BLaER1 treated with 17β-estradiol and CSF1 and Interleukin-3, amounts not matched to agents 10 nM and 100 nM (cell line): ENCODE results near the gene ANKS1A.

ENCODE experiments used
- H3K27ac ChIP-seq, 11 experiments: shearing (Covaris generic); formaldehyde crosslinking; 2 replicates each; pipeline ENCODE4 v1.8.1; 2022
- H3K27me3 ChIP-seq, 11 experiments: shearing (Covaris generic); formaldehyde crosslinking; 2 replicates each; pipeline ENCODE4 v1.8.1; 2022
- H3K36me3 ChIP-seq, 11 experiments: shearing (Covaris generic); formaldehyde crosslinking; 2 replicates each; pipeline ENCODE4 v1.8.1; 2022
- H3K4me1 ChIP-seq, 10 experiments: shearing (Covaris generic); formaldehyde crosslinking; 2 replicates each; pipeline ENCODE4 v1.8.1; 2022
- H3K4me2 ChIP-seq, 11 experiments: shearing (Covaris generic); formaldehyde crosslinking; 2 replicates each; pipeline ENCODE4 v1.8.1; 2022
- H3K4me3 ChIP-seq, 10 experiments: shearing (Covaris generic); formaldehyde crosslinking; 2 replicates each; pipeline ENCODE4 v1.8.1; 2022
- H3K9ac ChIP-seq, 11 experiments: shearing (Covaris generic); formaldehyde crosslinking; 2 replicates each; pipeline ENCODE4 v1.8.1; 2022
- H3K9me3 ChIP-seq, 11 experiments: shearing (Covaris generic); formaldehyde crosslinking; replicated peaks in 1 of 11; 2 replicates each; pipeline ENCODE4 v1.8.1; 2022
- H4K20me1 ChIP-seq, 11 experiments: shearing (Covaris generic); formaldehyde crosslinking; 2 replicates each; pipeline ENCODE4 v1.8.1; 2022
- Cebpa-rat ChIP-seq, 11 experiments: shearing (Covaris generic); IDR thresholded peaks; 2 replicates each; pipeline ENCODE4 v1.8.1; 2022

ANKS1A gene

DNA sequence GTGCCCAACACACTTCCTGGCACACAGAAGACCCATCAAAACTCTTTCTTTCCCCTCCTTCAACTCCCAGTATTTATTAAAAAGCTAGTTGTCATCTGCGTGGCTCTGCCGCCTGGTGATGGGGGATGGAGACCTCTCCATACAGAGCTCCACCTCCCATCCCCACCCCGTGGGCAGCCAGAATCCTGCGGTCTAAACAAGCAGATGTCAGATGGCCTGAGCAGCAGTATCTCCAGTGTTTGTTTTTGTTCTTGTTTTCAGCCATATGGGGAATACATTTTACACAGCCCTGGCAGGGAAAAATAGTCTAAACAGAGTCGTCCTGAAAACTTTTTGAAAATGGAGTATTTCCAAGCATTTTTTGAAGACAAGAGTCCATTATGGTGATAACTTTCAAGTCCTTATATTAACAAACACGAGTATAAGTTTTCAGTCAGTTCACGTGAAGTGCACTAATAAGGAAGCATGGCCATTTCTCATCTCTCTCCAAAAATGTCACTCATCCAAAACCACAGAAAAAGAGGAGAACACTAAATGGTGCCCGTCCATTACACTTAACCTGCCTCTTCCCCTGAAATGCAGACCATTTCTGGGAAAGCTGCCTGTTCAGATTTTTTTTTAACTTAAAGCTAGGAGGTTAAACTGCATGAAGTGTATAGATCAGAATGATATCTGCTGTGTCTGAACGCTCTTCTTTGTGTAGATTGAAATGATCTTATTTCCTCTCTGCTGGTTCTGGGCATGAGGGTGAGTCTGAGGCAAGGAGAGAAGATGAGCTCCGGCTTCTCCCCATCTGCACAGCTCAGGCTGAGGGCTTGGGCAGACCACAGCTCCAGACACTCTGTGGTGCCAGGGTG, 161.1 kb downstream of the ANKS1A start:
- Histone ChIP-seq H3K4me1 (peaks cover 60 to 77% (median 67%) of the 10 kb centered on the region in 10 experiments), H3K9me3 (no peaks in the 10 kb centered on the region), H3K9ac (peak overlapping the region in 2 of 11 experiments; percentile 9 to 79; a peak in 5 of 22 replicates), H4K20me1 (peaks cover 0 to 21% (median 0%) of the 10 kb centered on the region in 11 experiments; a peak in 2 of 22 replicates), H3K4me2 (peak overlapping the region; percentile 71 to 92 (median 87)), H3K27me3 (no peaks in the 10 kb centered on the region), H3K27ac (peak overlapping the region in 9 of 11 experiments; percentile 72 to 94 (median 90); a peak in 19 of 22 replicates), H3K36me3 (peaks cover 0 to 62% (median 31%) of the 10 kb centered on the region in 11 experiments; a peak in 15 of 22 replicates), H3K4me3 (no peak overlapping the region)
- TF ChIP-seq Cebpa-rat (IDR thresholded peaks at IDR 0.05): no peak

DNA sequence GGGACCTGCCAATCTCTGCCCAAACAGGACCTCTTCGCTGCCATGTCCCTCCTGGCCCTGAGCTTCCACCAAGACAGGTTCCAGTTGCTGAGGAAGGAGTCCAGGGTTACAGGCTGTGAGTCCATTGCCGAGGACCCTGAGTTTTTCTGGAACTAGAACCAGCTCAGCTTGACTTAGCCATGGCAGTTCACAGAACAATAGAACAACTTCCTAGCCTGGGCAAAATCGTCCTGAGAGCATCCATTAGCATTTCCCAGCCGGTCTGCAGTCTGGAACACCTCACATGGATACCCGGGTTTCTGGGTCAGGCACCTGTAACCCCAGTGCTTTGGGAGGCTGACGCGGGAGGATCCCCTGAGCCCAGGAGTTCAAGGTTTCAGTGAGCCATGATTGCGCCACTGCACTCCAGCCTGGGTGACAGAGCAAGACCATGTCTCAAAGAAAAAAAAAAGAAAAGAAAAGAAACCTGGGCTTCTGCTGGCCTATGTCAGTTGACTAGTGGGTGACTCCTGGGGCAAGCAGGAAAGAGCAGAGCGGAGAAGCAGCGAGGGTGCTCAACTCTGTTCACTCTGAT, 161.8 kb downstream of the ANKS1A start:
- Histone ChIP-seq H3K4me1 (peaks cover 52 to 73% (median 61%) of the 10 kb centered on the region in 10 experiments), H3K27ac (peak overlapping the region in 8 of 11 experiments; percentile 85 to 94 (median 91); a peak in 15 of 22 replicates), H3K4me2 (peak overlapping the region in 10 of 11 experiments; percentile 6 to 90 (median 85); a peak in 14 of 22 replicates), H3K4me3 (no peak overlapping the region), H3K9ac (peak overlapping the region in 1 of 11 experiments; percentile 9; a peak in 1 of 22 replicates), H3K27me3 (no peaks in the 10 kb centered on the region), H4K20me1 (peaks cover 0 to 17% (median 0%) of the 10 kb centered on the region in 11 experiments; a peak in 2 of 22 replicates), H3K9me3 (no peaks in the 10 kb centered on the region), H3K36me3 (peaks cover 0 to 69% (median 36%) of the 10 kb centered on the region in 11 experiments; a peak in 15 of 22 replicates)
- TF ChIP-seq Cebpa-rat (IDR thresholded peaks at IDR 0.05): no peak

DNA sequence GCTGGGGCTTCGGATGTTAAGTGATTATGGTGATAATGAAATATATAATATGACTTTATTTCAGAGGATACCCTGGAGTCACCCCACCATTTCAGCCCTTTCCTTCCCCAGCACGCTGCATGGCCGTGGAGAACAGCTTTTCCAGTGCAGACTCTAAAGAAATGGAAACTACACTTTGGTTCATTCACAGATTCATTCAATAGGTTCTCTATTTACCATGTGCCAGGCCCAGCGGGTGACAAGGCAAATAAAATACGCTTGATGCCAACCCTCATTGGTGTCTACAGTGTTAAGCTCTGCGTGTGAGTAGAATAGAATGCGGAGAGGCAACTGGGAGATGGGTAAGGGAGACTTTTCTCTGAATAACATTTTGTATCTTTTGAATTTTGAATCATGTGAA, 162.3 kb downstream of the ANKS1A start:
- H3K4me1 ChIP-seq: peaks cover 47 to 67% (median 55%) of the 10 kb centered on the region in 10 experiments
- no peak overlapping the region for H3K4me3 ChIP-seq
- no peaks in the 10 kb centered on the region for H3K27me3 ChIP-seq
- peak overlapping the region in 2 of 11 experiments; percentile 93 to 94; a peak in 3 of 22 replicates for H3K27ac ChIP-seq
- H3K4me2 ChIP-seq: peak overlapping the region in 6 of 11 experiments; percentile 6 to 90 (median 84); a peak in 5 of 22 replicates
- no peak for TF ChIP-seq Cebpa-rat (IDR thresholded peaks at IDR 0.05)
- H3K9ac ChIP-seq: no peak overlapping the region; a peak in 1 of 22 replicates
- peaks cover 0 to 17% (median 0%) of the 10 kb centered on the region in 11 experiments; a peak in 2 of 22 replicates for H4K20me1 ChIP-seq
- no peaks in the 10 kb centered on the region for H3K9me3 ChIP-seq
- peaks cover 0 to 74% (median 37%) of the 10 kb centered on the region in 11 experiments; a peak in 15 of 22 replicates for H3K36me3 ChIP-seq

DNA sequence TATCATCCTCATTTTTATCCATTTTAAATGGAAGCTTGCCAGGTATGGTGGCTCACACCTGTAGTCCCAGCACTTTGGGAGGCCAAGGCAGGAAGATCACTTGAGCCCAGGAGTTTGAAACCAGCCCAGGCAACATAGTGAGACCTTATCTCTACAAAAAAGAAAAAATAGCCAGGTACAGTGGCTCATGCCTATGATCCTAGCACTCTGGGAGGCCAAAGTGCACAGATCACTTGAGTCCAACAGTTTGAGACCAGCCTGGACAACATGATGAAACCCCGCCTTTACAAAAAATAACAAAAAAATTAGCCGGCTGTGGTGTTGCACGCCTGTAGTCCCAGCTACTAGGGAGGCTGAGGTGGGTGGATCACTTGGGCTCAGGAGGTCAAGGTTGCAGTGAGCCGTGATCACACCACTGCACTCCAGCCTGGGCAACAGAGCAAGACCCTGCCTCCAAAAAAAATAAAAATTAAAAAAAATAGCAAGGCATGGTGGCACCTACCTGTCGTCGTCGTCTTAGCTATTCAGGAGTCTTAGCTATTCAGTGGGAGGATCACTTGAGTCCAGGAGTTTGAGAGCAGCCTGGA, 163.0 kb downstream of the ANKS1A start:
- Histone ChIP-seq H3K9ac (no peak overlapping the region; a peak in 1 of 22 replicates), H3K4me3 (no peak overlapping the region), H4K20me1 (peaks cover 0 to 17% (median 0%) of the 10 kb centered on the region in 11 experiments; a peak in 2 of 22 replicates), H3K27me3 (no peaks in the 10 kb centered on the region), H3K36me3 (peaks cover 0 to 81% (median 37%) of the 10 kb centered on the region in 11 experiments; a peak in 16 of 22 replicates), H3K4me2 (peak overlapping the region in 2 of 11 experiments; percentile 6 to 28; a peak in 2 of 22 replicates), H3K9me3 (no peaks in the 10 kb centered on the region), H3K4me1 (peaks cover 40 to 60% (median 48%) of the 10 kb centered on the region in 10 experiments), H3K27ac (peak overlapping the region in 2 of 11 experiments; percentile 4 to 5; a peak in 2 of 22 replicates)
- TF ChIP-seq Cebpa-rat (IDR thresholded peaks at IDR 0.05): no peak

DNA sequence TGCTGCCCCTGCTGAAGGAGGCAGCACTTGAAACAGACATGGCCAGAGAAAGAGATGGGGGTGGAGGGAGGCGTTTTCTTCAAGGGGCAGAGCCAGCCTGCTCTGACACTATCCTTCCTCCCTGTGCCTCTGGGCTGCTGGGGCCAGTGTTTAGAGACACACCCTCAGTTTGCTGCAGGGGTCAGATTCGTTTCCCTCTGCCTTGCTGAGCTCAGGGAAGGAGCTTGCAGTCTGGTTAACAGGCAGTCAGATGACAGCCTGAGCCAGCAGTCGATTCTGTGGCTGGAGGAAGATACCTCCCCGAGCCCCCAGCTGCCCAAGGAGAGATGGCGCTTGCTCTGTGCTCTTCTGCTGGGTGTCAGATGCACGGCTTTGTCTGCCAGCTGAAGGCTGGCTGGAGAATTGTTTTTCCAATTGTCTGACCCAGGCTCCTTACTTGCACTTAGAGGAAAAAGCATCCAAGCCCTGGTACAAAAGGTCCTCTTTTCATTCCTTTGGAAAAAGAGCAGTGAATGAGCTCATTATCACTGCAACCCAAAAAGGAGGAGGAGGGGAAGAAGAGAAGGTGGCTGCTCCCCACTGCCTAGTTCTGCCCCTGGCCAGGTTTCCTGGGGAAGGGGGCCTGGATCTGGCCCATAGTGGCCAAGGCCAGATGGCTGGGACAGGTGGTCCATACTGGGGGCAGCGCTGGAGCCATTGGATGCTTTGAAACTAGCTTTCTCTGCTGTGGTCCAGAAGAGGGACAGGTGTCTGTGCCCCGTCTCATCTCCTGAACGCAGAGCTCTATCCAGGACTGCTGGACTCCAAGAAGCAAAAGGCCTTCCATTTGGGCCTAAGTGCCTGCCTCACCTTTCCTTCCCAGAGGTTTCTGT, 163.9 kb downstream of the ANKS1A start:
- no peaks in the 10 kb centered on the region for H3K27me3 ChIP-seq
- peaks cover 0 to 17% (median 0%) of the 10 kb centered on the region in 11 experiments; a peak in 3 of 22 replicates for H4K20me1 ChIP-seq
- peaks cover 0 to 90% (median 37%) of the 10 kb centered on the region in 11 experiments; a peak in 16 of 22 replicates for H3K36me3 ChIP-seq
- no peaks in the 10 kb centered on the region for H3K9me3 ChIP-seq
- H3K27ac ChIP-seq: peak overlapping the region in 3 of 11 experiments; percentile 13 to 16 (median 13); a peak in 4 of 22 replicates
- peaks cover 33 to 55% (median 43%) of the 10 kb centered on the region in 10 experiments for H3K4me1 ChIP-seq
- TF ChIP-seq Cebpa-rat (IDR thresholded peaks at IDR 0.05): no peak
- no peak overlapping the region for H3K4me3 ChIP-seq
- no peak overlapping the region; a peak in 1 of 22 replicates for H3K9ac ChIP-seq
- H3K4me2 ChIP-seq: peak overlapping the region in 2 of 11 experiments; percentile 6 to 28; a peak in 3 of 22 replicates

DNA sequence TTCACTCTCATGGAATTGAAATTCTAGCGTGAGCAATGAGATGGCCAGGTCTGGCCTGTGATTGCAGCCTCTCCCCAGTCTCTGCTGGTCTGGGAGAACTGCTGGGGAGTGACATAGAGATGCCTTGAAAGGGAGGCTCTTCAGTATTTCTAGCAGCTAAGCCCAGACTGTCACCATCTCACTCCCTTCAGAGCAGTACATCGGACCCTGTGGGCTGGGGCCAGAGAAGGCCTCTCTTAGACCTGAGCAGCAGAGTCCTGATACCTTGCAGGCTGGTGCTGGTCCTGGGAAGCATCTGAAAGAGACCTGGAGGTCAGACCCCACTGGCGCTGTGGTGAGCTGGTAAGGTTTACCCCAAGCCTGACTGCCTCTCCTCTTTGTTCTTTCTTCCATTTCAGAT, 164.6 kb downstream of the ANKS1A start:
- peaks cover 0 to 98% (median 37%) of the 10 kb centered on the region in 11 experiments; a peak in 16 of 22 replicates for H3K36me3 ChIP-seq
- no peak overlapping the region for H3K4me3 ChIP-seq
- no peaks in the 10 kb centered on the region for H3K27me3 ChIP-seq
- TF ChIP-seq Cebpa-rat (IDR thresholded peaks at IDR 0.05): no peak
- H3K4me2 ChIP-seq: no peak overlapping the region
- peak overlapping the region in 1 of 11 experiments; percentile 16; a peak in 1 of 22 replicates for H3K27ac ChIP-seq
- H3K4me1 ChIP-seq: peaks cover 33 to 55% (median 42%) of the 10 kb centered on the region in 10 experiments
- H3K9me3 ChIP-seq: no peaks in the 10 kb centered on the region
- peaks cover 0 to 19% (median 0%) of the 10 kb centered on the region in 11 experiments; a peak in 5 of 22 replicates for H4K20me1 ChIP-seq
- no peak overlapping the region for H3K9ac ChIP-seq

DNA sequence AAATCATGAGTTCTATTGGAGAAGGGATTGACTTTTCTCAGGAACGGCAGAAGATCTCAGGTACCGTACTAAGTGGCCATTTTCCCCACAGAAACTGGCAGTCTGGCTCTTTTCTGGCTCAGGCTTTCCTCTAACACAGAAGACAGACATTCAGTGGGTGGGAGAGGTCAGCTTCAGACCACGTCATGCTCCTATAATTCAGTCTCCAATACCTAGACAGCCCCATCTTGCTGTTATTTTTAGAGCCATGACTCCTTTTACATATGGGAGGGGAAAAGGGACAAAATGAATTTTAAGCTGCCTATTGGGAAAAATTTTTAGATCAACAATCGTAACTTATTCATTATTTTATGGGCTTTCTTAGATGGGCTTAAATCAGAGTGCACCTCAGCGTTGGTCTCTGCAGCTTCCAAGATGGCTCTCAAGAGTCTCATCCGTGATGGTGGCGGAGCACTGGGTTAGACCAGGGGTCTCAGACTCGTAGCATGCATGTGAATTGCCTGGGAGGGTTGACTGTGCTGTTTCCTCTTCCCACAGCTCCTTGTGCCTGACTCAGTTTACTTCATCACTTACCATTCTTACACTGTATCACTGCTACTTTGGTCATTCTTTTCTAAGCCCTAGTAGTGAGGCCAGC, 165.2 kb downstream of the ANKS1A start:
- no peak overlapping the region for H3K9ac ChIP-seq
- H3K27ac ChIP-seq: 0 out of 22 replicates have a peak overlapping the region, but pooled peaks of 1 of the 11 experiments have one; percentile 16
- TF ChIP-seq Cebpa-rat (IDR thresholded peaks at IDR 0.05): no peak
- H3K4me3 ChIP-seq: no peak overlapping the region
- H3K36me3 ChIP-seq: peaks cover 0 to 99% (median 37%) of the 10 kb centered on the region in 11 experiments; a peak in 16 of 22 replicates
- H3K9me3 ChIP-seq: no peaks in the 10 kb centered on the region
- peak overlapping the region in 1 of 11 experiments; percentile 23; a peak in 1 of 22 replicates for H3K4me2 ChIP-seq
- H3K27me3 ChIP-seq: no peaks in the 10 kb centered on the region
- peaks cover 33 to 55% (median 42%) of the 10 kb centered on the region in 10 experiments for H3K4me1 ChIP-seq
- H4K20me1 ChIP-seq: peaks cover 0 to 16% (median 0%) of the 10 kb centered on the region in 11 experiments; a peak in 5 of 22 replicates
